HPDE6-E6E7 (cell line): ENCODE data around the gene HERC5.
"Not testable (repeated sequence)": the region's sequence is repeated elsewhere in the genome, so short reads cannot be mapped to it uniquely, and the experiment has no call there.

Experiments used
- DNase-seq: peaks from one replicate; pipeline ENCODE4 v3.0.0; 2011; ENCODE audit warnings: missing footprints; ENCODE audit errors: extremely low spot score

The HERC5 gene

DNA sequence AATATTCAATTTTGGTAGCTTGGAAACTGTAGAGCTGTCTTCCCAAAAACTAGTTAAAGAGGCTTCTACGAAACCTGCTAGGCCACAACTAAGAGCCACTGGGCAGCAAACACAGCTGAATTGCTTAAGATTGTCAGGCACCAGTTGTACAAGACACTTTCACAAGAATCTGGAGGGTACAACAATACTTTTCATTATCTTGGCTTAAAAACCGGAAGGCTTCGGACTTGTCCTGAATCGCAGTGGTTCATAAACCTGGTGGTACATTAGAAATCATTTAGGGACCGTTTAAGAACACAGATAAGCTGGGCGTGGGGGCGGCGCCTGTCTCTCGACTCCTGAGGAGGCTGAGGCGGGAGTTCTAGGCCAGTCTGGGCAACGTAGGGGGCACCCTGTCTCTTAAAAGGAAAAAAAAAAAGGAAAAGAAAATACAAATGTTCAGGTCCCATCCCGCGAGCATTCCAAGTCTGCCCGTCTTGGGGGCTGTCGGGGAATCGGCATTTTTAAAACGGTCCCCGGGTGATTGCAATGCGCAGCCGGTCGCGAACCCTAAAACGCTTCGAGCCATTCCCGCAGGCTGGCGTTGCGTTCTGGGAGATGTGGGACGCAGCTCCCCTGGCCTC is 65.9 kb downstream of the HERC5 start:
- DNase-seq = no peak

GRCh38 chr4:88523325-88524129 is 66.6 kb downstream of the HERC5 start, which contains the start of gene PYURF:
PYURF (minus strand) TSS chr4:88523776; CDS start chr4:88523700, 76 bp downstream.
- DNase-seq = peak; percentile 87

DNA sequence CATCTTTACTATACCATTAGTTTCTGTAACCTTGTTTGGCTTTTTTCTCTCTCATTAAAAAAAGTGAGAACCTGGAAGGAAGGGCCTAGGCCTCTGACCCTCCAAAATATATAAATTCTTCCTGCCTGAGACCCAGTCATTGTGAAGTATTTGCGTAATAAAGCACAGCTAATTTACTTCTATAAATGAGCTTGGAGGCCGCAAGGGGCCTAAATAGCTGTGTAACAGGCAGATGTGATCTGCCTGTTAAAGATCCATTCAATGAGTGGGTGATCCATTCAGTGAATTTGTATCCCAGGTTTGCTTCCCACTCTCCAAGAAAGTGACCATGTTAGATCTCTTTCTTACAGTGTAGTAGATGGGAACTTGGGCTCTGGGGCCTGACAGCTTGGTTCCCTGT is 67.3 kb downstream of the HERC5 start:
- DNase-seq = no peak

DNA sequence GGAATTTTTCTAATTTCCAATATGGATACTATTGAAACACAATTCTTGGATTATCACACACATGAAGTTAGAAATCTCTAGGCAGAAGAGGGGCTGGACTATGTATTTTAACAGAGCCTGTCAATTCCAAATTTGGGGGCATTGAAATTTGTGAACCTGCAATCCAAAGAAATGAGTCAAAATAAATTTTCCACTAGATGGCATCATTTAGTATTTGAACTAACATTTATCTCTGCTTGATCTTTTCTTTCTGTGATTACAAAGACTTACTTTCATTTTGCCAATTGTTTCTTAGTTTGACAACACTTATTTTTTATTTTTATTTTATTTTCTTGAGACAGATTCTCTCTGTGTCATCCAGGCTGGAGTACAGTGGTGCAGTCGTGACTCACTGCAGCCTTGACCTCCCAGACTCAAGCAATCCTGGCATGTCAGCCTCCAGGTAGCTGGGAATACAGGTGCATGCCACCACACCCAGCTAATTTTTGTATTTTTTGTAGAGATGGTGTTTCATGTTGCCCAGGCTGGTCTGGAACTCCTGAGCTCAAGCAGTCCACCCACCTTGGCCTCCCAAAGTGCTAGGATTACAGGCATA is 69.4 kb downstream of the HERC5 start:
- no peak for DNase-seq

GRCh38 chr4:88527787-88528186 is 70.9 kb downstream of the HERC5 start:
- DNase-seq = no peak

DNA sequence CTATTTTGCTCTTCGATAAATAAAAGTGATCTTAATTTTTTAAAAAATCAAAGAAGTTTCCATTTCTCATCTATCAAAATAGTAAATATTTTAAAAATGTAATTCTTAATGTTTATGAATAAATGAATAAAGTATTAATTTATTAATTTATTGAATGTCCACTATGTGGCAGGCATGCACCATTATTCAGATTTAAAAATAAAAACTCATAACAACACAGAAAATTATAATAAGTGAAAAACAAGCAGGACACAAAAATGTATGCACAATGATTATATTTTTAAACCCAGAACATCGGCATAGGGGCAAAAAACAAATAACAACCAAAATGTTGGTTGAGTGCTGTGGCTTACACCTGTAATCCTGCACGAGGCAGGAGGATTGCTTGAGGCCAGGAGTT is 71.9 kb downstream of the HERC5 start:
- DNase-seq = no peak

DNA sequence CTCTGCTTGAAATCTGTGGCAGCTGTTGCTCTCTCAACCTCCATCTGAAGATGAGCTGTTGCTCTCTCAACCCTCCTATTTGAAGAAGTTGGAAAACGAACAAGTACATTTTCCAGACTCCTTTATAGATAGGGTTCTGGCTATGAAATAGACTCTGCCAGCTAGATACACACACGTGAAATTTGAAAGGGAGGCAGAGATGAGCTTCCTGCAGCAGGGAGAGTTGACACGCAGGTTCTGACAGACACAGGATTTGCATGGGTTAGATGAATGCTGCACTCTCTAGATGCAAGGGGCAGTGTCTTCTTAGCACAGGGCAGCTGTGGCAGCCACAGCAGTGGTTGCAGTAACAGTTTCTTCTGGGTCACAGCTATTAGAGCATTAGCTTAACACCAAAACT is 74.6 kb downstream of the HERC5 start:
- no peak for DNase-seq

DNA sequence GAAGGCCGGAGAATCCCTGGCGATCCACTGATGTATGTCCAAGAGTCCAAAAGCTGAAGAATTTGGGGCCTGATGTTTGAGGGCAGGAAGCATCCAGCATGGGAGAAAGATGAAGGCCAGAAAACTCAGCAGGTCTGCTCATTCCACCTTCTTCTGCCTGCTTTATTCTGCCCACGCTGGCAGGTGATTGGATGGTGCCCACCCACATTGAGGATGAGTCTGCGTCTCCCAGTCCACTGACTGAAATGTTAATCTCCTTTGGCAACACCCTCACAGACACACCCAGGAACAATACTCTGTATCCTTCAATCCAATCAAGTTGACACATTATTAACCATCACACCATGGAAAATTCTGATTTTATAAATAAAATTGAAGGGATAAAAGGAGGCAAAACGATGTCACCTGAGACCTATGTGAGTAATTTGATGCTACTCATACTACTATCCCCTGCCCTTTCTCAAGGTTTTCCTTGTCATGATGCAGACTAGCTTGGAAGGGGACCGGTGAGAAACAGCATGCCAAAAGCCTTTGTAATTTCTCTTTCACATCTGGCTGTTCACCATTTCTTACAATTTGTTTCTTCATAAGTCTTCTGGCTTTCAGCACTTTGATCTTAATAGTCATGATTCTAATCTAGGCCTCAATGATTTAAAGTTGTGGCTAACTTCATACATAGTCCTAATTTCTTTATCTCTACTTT is 76.3 kb downstream of the HERC5 start:
- no peak for DNase-seq

DNA sequence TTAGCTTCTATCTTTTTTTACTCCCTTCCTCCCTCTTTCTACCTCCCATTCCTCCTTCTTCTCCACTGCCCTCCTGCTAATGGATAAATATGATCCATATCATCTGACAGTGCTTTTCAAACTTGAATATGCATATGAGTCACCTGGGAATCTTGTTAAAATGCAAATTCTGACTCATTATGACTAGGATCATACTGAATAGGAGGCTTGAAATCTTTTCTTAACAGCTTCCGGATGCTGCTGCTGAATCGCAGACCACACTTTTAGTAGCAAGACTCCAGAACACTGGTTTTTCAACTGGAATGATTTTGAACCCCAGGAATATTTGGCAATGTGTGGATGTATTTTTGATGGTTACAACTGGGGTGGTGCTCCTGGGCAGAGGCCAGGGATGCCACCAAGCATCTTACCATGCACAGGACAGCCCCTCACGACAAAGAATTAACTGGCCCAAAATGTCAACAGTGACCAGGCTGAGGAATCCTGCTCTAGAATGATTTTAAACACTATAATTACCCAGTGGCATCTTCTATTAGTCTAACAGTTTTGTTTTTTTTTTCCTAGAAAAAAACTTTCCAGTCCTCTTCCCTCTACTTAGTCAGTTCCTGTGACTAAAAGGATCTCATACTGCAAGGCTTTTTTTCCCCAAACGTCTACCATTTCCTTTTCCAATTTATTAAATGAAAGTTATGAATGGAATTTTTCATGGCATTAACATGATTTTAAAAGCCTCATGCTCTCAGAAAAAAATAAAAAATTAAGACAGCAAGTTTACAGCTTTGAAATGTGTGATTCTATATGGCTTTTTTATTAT is 77.2 kb downstream of the HERC5 start:
- DNase-seq = peak; percentile 50

DNA sequence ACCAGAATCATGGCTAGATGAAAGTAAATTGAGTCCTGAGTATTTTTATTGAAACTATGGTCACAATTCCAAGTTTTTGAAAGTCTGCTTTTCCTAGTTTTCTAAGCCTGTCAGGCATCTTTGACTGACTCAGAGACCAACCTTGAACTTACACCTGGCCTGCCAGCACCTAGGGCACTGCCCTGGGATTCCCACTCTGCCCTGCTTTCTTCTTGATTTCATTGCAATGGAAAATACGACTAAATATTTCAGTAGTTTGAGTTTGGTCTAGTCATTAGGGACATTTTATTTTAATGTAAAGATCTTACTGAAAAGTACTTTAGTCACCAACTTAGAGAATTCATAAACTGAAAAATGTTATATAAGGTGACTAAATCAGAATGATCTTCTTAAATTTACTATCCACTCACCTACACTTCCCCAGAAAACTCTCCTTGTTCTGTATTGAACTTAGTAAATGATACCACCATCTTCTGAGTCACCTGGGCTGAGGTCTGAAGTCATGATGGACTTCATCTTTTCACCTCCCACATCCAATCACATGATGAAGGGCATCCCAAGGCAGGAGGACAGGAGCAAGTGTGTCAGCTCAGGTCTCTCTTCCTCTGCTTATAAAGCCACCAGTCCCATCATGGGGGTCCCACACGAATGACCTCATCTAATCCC is 78.3 kb downstream of the HERC5 start:
- DNase-seq = no peak

GRCh38 chr4:88537709-88538108 is 80.8 kb downstream of the HERC5 start:
- no peak for DNase-seq

- DNase-seq = not testable (repeated sequence)
These were observed 82.6 kb downstream of the HERC5 start for GRCh38 chr4:88539322-88540068.

DNA sequence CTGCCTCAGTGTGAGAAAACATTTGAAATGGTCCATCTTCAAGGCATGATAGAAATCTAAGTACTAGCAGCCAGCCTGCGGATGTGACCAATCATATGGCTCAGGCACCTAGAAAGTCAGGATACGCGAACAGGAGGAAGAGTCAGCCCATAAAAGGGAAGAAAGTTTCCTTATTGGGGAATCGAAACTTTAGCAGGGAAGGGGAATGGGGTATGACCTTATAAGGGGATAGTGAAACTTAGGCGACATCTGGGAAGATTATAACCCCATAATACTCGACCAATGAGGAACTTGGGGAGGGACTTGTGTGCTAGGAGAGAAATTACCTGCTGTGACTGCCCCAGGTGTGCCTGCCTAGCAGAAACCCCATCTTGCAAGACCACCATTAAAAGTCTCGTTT is 92.9 kb downstream of the HERC5 start:
- DNase-seq = no peak
